HepG2 (cell line): ENCODE results near the gene STYXL1. TPM values are rescaled to one million over a fixed set of nuclear protein-coding genes. Genes with fewer than 3 reads are reported as not detected.

Experiments
- ASH2L ChIP-seq: fragments of 300-600, 200-600 bp; sonication (generic); IDR thresholded peaks from 2 replicates; pipeline ENCODE4 v1.7.0; 2017; ENCODE audit warnings: low read depth, mild to moderate bottlenecking, moderate library complexity, mixed read lengths, low read length; ENCODE audit not compliant: insufficient read length
- CREB3 ChIP-seq: sonication (generic); formaldehyde crosslinking; IDR thresholded peaks from 2 replicates; pipeline ENCODE4 v1.5.0; 2020; ENCODE audit warnings: missing genetic modification reagents
- CSRNP1 ChIP-seq: sonication (generic); formaldehyde crosslinking; IDR thresholded peaks from 2 replicates; pipeline ENCODE4 v1.8.1; 2023; ENCODE audit warnings: mild to moderate bottlenecking, missing genetic modification reagents
- ELF4 ChIP-seq: sonication (generic); formaldehyde crosslinking; IDR thresholded peaks from 2 replicates; pipeline ENCODE4 v1.5.0; 2020; ENCODE audit warnings: missing genetic modification reagents, mild to moderate bottlenecking, moderate library complexity, borderline replicate concordance
- HMG20B ChIP-seq: conservative IDR thresholded peaks from 2 replicates; pipeline ENCODE4 v1.6.1; 2016; ENCODE audit warnings: missing genetic modification reagents, missing compliant biosample characterization
- JARID2 ChIP-seq: sonication (generic); formaldehyde crosslinking; IDR thresholded peaks from 2 replicates; pipeline ENCODE4 v1.8.1; 2023; ENCODE audit warnings: missing genetic modification reagents, inconsistent platforms; ENCODE audit not compliant: insufficient replicate concordance
- MXD4 ChIP-seq: IDR thresholded peaks from 2 replicates; pipeline ENCODE4 v1.6.1; 2016; ENCODE audit warnings: mild to moderate bottlenecking, missing biosample characterization, missing genetic modification reagents
- POLR2G ChIP-seq: fragments of 200-400 bp; formaldehyde crosslinking; IDR thresholded peaks from 2 replicates; pipeline ENCODE4 v1.6.1; 2018; ENCODE audit warnings: mild to moderate bottlenecking, low read depth, low read length, moderate library complexity
- SNAPC4 ChIP-seq: sonication (generic); formaldehyde crosslinking; IDR thresholded peaks from 2 replicates; pipeline ENCODE4 v1.4.0; 2020; ENCODE audit warnings: mild to moderate bottlenecking, missing genetic modification reagents
- ZFP37 ChIP-seq: sonication (generic); formaldehyde crosslinking; IDR thresholded peaks from 2 replicates; pipeline ENCODE4 v1.4.0; 2020; ENCODE audit warnings: missing genetic modification reagents, borderline replicate concordance
- ZNF34 ChIP-seq: sonication (generic); formaldehyde crosslinking; IDR thresholded peaks from 2 replicates; pipeline ENCODE4 v1.4.0; 2020; ENCODE audit warnings: mild to moderate bottlenecking, missing genetic modification reagents, borderline replicate concordance
- ZNF597 ChIP-seq: sonication (generic); formaldehyde crosslinking; IDR thresholded peaks from 2 replicates; pipeline ENCODE4 v1.5.0; 2020; ENCODE audit warnings: missing genetic modification reagents
- ZNF839 ChIP-seq: sonication (generic); formaldehyde crosslinking; IDR thresholded peaks from 2 replicates; pipeline ENCODE4 v1.4.0; 2020; ENCODE audit warnings: missing genetic modification reagents, mild to moderate bottlenecking, borderline replicate concordance
- polyA plus RNA-seq, 8 experiments: library from polyadenylated mRNA; depleted of rRNA in 3 of 8; stranded (reverse) in 7 of 8; unstranded in 1 of 8; fragments of >200 nt; fragmentation: Illumina TruSeq in 4 of 8; extraction: Trizol in 4 of 8; gene quantifications; 2 replicates each; pipeline versions ENCODE4 v1.2.1 to v1.2.3, GENCODE V29; 2011 to 2016; ENCODE audit warnings: low read depth in 4 of 8, missing spikeins in 1 of 8, mixed read lengths in 1 of 8; ENCODE audit not compliant: insufficient read depth in 1 of 8
- total RNA-seq, 5 experiments: library from RNA; depleted of rRNA; stranded (reverse); fragments of >200 nt; fragmentation: Illumina TruSeq; extraction: Trizol; gene quantifications; 2 replicates each; pipeline ENCODE4 v1.2.3, GENCODE V29; 2016; ENCODE audit warnings: low read depth in 1 of 5
- TF ChIP-seq, protein P1 (sequence below): IDR thresholded peaks from 2 replicates; pipeline ENCODE4 v1.6.1; 2018; ENCODE audit warnings: missing genetic modification reagents

The STYXL1 gene
- total and polyA plus RNA-seq, 2 of the 13 experiments (the other 11 are each of a cell fraction or from before 2014, with no cell fraction given): 23.9 to 38.3 TPM

GRCh38 chr7:75994388-75995051, 53.3 kb downstream of the STYXL1 start, which contains the start of gene TMEM120A (continued):
- TF ChIP-seq ZFP37 (CRISPR knock-in tag) (no peak), ELF4 (no peak; the same call in 1 of the 2 replicates), HMG20B (CRISPR knock-in tag) (no peak), ZNF597 (CRISPR knock-in tag) (0 out of 2 replicates have a peak, but pooled peaks have one; percentile 70), MXD4 (CRISPR knock-in tag) (peak; percentile 77; the same call in 1 of the 2 replicates), SNAPC4 (CRISPR knock-in tag) (peak; percentile 75; the same call in 1 of the 2 replicates), ASH2L (peak; percentile 1), ZNF839 (CRISPR knock-in tag) (no peak), JARID2 (CRISPR knock-in tag) (no peak), CSRNP1 (CRISPR knock-in tag) (no peak), CREB3 (CRISPR knock-in tag) (no peak), ZNF34 (CRISPR knock-in tag) (0 out of 2 replicates have a peak, but pooled peaks have one; percentile 58), POLR2G (peak; percentile 88)
- TF ChIP-seq, protein P1, sequence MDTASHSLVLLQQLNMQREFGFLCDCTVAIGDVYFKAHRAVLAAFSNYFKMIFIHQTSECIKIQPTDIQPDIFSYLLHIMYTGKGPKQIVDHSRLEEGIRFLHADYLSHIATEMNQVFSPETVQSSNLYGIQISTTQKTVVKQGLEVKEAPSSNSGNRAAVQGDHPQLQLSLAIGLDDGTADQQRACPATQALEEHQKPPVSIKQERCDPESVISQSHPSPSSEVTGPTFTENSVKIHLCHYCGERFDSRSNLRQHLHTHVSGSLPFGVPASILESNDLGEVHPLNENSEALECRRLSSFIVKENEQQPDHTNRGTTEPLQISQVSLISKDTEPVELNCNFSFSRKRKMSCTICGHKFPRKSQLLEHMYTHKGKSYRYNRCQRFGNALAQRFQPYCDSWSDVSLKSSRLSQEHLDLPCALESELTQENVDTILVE (CRISPR knock-in tag): peak; percentile 83
